Kidney epithelial cell (primary cell): ENCODE results near the gene TAF4. TPM values are rescaled to one million over a fixed set of nuclear protein-coding genes. Genes with fewer than 3 reads are reported as not detected.

Experiments used
- DNase-seq: peaks from one replicate; pipeline ENCODE4 v3.0.0-alpha.2; 2010; ENCODE audit warnings: low read depth
- H3K27me3 ChIP-seq: 2 replicates; pipeline ENCODE4 v1.6.0; 2011; ENCODE audit warnings: low read length; ENCODE audit not compliant: control insufficient read depth, insufficient read depth
- H3K36me3 ChIP-seq: 2 replicates; pipeline ENCODE4 v1.5.1; 2011; ENCODE audit warnings: low read length; ENCODE audit not compliant: control insufficient read depth, insufficient read depth
- H3K4me3 ChIP-seq: 2 replicates; pipeline ENCODE4 v1.5.1; 2011; ENCODE audit warnings: low read depth, mild to moderate bottlenecking, control low read depth, low read length
- CTCF ChIP-seq: IDR thresholded peaks from 2 replicates; pipeline ENCODE4 v1.5.1; 2011; ENCODE audit warnings: mild to moderate bottlenecking, moderate library complexity, low read length, control low read depth, inconsistent platforms; ENCODE audit not compliant: insufficient read depth, poor library complexity, severe bottlenecking
- total RNA-seq: library from RNA; depleted of rRNA; stranded (reverse); fragments of >200 nt; gene quantifications from 2 replicates; pipeline ENCODE4 v1.2.3, GENCODE V29; 2015

TAF4 gene
- total RNA-seq, 1 donor from 2014 or later = 5.9 TPM

- peaks cover 1% of the 10 kb centered on the region for H3K36me3 ChIP-seq
- no peak overlapping the region for H3K4me3 ChIP-seq
- no peak for TF ChIP-seq CTCF
- no peak for DNase-seq
- H3K27me3 ChIP-seq = no peaks in the 10 kb centered on the region
These were observed 55.7 kb downstream of the TAF4 start for GRCh38 chr20:62009869-62010445.

DNA sequence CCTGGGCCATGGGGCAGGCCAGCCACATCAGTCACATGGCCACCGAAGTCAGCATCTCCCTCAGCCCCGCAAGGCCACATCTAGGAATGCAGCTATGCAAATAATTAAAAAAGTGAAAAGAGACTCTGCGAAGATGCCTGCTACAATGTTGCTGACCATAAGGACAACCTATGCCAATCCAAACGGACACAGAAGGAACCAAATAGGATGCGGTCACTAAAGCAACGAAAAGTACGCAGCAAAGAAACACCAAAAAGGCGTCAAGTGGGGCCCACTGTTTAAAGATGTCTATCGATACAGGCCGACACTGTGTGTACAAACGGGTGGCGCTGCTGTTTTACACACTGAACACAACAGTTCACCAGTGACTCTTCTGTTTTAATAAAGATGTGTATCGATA lies 56.4 kb downstream of the TAF4 start:
- H3K36me3 ChIP-seq = peaks cover 1% of the 10 kb centered on the region
- no peak for TF ChIP-seq CTCF
- H3K4me3 ChIP-seq = no peak overlapping the region
- DNase-seq = no peak
- H3K27me3 ChIP-seq = no peaks in the 10 kb centered on the region

GRCh38 chr20:62008643-62009183 lies 57.0 kb downstream of the TAF4 start:
- DNase-seq = no peak
- H3K4me3 ChIP-seq = no peak overlapping the region
- H3K36me3 ChIP-seq = peaks cover 1% of the 10 kb centered on the region
- no peak for TF ChIP-seq CTCF
- H3K27me3 ChIP-seq = no peaks in the 10 kb centered on the region

DNA sequence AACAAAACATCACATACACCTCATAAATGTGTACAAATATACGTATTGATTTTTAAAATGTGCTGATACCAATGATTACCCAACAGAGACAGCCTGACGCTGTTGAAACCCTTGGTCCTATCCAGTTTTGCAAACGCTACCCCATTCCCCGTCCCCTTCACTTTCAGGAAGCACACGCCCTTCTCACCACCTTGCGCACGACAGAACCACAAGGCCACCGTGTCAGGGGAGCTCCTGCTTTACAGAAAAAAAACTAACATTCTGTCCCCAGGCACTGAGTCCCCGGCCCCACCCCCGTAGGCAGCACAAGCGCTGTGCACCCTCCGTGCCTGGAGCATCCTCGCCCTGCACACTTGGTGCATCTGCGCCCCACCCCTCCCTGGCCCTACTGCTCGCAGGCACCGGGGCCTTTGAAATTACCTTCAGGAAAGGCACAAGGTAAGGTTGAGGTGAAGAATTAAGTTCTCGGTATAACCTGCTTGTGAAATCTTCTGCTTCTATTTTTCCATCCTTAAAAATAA lies 58.5 kb downstream of the TAF4 start:
- Histone ChIP-seq H3K27me3 (no peaks in the 10 kb centered on the region), H3K36me3 (peaks cover 1% of the 10 kb centered on the region), H3K4me3 (no peak overlapping the region)
- no peak for DNase-seq
- no peak for TF ChIP-seq CTCF

DNA sequence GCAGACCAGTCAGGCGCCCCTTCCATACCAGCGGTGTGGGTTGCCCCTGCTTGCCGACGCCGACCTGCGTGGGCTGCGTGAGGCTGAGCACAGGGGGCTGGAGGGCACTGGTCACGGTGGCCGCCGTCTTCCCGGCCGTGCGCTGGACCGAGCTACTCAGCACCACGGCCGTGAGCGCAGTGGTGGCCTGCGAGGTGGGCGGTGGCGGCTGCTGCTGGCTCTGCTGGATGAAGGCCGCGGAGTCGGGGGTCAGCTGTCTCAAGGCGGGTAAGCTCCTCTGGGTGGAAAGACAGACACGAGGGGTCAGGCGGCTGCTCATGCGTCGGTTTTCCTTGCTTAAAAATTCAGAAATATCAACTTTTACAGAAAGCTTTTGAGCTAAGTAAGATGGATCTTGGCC lies 59.2 kb downstream of the TAF4 start:
- no peak overlapping the region for H3K4me3 ChIP-seq
- H3K27me3 ChIP-seq = no peaks in the 10 kb centered on the region
- no peak for DNase-seq
- no peak for TF ChIP-seq CTCF
- H3K36me3 ChIP-seq = peaks cover 1% of the 10 kb centered on the region

DNA sequence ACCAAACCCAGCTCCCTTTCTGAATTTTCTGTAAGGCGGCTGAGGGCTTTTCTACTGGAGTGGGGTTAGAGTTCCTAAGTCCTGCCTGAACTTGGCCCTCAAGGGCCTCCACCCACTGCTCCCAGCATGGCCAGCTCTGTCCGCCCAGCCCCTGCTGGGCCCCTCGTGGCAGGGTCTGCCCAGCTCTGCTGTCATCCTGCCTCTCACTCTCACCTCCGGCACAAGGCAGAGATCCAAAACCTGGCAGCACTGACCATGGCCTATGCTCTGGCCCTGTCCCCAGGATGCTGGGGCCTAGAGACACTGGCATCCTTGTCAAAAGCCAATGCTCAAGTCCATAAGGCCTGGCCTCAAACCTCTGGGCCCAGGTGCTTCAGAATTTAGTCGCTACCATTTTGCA lies 61.1 kb downstream of the TAF4 start:
- H3K36me3 ChIP-seq = peaks cover 1% of the 10 kb centered on the region

More for the DNA sequence above, 61.1 kb downstream of the TAF4 start:
- DNase-seq = no peak
- no peak for TF ChIP-seq CTCF
- H3K4me3 ChIP-seq = no peak overlapping the region
- H3K27me3 ChIP-seq = no peaks in the 10 kb centered on the region
